PC-3 (cell line): ENCODE results near the gene ACSL6.

Experiments
- CTCF ChIP-seq: fragments of 300-600 bp; sonication (generic); conservative IDR thresholded peaks from 2 replicates; pipeline ENCODE4 v1.5.1; 2017; ENCODE audit warnings: antibody characterized with exemption, low read depth, mild to moderate bottlenecking, low read length
- EZH2 ChIP-seq: fragments of 300-600 bp; sonication (generic); IDR thresholded peaks from one replicate; pipeline ENCODE4 v1.6.1; 2017; ENCODE audit warnings: antibody characterized with exemption, mild to moderate bottlenecking, low read length; ENCODE audit not compliant: unreplicated experiment

DNA sequence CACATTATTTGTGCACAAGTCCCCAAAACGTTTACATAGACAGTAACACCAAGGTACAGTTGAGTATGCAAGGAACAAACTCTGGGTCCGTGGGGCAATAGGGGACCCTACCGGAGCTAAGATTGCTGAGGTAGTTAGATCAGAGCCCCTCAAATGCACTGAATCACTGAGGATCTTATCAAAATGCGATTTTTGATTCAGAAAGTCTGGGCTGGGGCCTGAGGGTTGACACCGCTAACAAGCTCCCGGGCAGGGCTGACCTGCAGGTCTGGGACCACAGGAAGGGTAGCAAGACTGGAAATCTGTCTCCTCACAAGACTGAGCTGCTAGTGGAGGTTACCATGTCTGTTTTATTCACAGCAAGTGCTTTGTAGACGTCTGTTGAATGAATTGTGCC is 47.2 kb upstream of the ACSL6 start:
- TF ChIP-seq CTCF (no peak), EZH2 (no peak)
